Activated CD4-positive, CD25-positive, alpha-beta regulatory T cell (primary cell): ENCODE results near the gene PLCB1.

Experiments
- DNase-seq, 4 experiments: peaks; one replicate each; lab custom pipeline; 2025; lab: John Stamatoyannopoulos, UW

The PLCB1 gene

GRCh38 chr20:8129211-8129976 lies 2.7 kb upstream of the PLCB1 start:
- DNase-seq: no peak

GRCh38 chr20:8130840-8131526 lies 1.1 kb upstream of the PLCB1 start:
- DNase-seq: no peak

GRCh38 chr20:8132484-8133309 lies 631 bp downstream of the PLCB1 start:
- DNase-seq: no peak

DNA sequence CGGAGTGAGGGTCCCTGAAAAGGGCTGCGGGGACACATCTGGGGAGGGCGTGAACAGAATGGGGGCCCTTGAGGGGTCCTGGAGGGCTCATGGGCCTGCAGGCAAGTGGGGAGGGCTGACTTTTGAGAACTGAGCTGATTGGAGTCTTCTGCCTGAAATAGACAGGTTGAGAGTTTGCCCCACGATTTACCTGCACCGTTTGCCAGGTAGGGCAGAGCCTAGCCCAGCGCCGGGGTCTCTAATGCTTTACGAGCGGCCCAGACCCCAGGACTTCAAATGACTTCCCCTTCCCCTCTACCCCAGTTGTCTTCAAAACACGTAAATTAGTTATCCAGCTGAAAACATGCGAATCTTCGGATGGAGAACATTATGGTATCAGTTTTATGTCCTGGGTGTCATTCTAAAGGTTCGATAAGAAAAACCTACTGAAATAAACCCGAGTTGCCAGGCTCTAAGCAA lies 1.3 kb downstream of the PLCB1 start:
- no peak for DNase-seq

- no peak for DNase-seq
Measured at GRCh38 chr20:8133851-8134451, 1.9 kb downstream of the PLCB1 start.

DNA sequence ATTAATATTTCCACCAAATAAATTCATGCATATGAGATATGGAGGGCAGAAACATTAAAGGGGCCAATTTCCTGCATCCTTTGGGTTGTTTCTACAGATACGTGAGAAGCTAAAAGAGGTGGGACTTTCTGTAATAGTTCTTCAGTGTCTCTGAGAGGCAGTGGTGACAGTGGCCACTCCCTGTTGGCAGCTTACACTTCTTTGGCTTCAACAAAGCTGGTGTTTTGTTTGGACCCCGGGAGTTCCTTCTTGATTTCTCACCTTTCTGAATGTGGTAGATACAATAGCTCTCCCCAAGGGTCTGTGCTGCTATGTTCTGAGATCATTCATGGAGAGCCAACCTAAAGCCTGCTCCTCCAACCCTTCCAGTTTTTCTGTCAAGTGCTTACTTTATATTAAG lies 7.8 kb downstream of the PLCB1 start:
- no peak for DNase-seq

- DNase-seq: no peak
Measured at GRCh38 chr20:8143474-8143873, 11.4 kb downstream of the PLCB1 start.

DNA sequence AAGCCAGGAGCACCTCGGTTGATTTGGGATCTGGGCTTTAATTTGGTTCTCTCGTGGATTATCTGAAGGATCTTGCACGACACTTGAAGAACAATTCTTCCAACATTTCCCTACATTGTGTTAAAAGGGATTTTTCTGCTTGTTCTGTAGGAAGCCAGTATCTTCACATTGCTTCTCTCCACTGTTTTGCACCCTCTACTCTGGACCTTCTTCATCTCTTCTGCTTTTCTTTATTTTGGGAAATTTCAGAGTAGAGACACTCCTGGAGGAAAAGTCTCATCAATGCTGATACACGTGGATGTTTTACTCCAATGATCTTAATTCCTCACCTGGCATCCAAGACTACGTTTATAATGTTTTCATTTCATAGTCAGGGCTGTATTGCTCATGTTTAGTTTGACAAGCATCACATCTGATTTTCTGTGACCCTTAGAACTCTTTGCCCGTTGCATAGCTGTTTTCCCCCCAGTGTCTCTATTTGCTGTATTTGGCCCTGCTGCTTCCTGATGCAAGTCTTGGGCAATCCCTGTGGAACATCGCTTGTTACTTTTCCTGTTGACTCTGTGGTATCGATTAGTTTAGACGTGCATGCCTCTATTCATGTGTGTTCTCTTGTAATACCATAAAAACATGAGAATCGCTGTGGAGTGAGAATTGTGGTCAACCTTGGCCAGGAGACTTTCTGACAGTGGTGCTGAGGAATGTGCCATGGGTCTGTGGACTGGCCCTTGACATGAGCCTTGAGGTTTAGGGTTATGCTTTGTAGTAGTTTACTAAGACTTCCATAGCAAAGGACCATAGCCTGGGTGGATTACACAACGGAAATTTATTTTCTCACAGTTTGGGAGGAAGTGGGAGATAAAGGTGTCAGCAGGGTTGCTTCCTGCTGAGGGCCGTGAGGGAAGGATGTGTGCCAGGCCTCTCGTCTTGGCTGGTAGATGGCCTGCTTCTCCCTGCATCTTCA lies 12.5 kb downstream of the PLCB1 start:
- no peak for DNase-seq

DNA sequence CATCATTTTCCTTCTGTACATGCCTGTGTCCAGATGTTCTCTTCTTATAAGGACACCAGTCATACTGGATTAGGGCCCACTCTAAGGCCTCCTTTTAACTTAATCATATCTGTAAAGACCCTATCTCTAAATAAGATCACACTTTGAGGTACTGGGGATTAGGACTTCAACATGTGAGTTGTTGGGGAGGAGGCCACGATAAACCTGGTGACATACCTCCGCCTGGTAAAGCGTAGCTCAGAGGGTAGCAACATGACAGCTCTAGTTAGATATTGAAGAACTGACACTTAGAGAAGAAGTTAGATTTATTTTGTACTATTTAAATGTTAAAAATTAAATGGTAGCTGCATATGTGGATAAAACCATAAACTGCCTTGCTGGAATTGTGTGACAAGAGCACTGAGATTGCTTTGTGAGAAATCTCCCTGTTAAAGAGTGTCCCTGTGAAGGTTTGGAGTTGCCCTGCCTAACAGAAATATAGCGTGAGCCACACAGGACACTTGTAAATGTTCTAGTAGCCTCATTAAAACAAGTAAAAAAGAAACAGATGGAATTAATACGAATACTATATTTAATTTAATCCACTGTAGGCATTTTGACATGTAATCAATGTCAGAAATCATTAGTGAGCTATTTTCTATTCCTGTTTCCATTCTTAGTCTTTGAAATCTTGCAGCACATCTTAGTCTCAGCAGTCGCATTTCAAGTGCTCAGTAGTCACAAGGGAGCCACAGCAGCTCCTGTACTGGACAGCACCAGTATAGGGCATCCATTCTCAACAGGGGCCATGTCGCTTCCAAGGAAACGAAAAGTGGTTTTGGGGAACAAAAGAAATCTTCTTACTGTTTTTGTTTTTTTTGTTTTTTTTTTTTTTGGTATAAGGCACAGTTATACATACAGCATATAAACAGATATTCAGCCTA lies 13.4 kb downstream of the PLCB1 start:
- no peak for DNase-seq

DNA sequence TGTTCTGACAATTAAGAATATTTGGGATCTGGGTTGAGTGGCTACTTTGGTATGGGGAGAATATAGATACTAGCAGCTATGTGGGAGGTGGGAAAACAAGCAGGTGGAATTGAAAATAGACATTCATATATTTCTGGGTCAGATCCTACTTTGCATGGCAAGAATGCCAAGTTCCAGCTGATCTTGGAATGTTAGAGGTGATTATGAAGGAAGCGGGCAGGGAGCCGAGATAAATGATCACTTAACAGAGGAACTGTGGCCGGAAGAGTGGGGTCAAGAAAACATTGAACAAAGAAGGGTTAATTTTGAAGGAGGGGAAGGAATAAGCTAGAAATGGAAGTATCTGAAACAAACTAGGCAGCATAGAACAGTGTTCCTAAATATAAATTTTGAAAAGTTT lies 15.4 kb downstream of the PLCB1 start:
- DNase-seq: no peak

DNA sequence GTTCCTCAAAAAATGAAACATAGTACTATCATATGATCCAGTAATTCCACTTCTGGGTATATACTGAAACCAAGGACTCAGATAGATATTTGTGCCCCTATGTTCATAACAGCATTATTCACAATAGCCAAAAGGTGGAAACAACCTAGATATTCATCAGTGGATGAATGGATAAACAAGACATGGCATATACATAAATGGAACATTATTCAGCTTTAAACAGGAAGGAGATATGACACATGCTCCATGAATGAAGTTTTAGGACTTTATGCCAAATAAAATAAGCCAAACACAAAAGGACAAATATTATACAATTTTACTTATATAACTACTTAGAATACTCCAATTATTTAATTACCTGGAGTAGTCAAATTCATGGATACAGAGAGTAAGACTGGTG lies 16.4 kb downstream of the PLCB1 start:
- DNase-seq: no peak

DNA sequence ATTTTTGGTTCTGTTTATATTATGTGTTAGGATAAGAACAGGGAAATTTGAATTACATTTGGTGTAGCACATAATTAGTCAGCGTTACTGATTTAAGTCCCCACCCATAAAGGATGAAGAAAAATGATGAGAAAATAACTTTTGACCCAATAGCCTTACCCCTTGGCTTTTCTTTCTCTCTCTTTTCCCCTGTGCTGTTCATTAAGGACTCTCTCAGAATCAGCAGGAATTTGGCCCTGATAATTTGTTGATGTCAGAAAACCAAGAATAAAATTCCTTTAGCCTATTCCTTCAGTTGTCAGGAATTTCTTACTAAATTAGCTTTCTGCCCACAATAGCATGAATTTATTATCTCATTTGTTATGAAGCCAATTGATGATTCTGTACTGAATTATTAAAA lies 18.5 kb downstream of the PLCB1 start:
- DNase-seq: no peak

DNA sequence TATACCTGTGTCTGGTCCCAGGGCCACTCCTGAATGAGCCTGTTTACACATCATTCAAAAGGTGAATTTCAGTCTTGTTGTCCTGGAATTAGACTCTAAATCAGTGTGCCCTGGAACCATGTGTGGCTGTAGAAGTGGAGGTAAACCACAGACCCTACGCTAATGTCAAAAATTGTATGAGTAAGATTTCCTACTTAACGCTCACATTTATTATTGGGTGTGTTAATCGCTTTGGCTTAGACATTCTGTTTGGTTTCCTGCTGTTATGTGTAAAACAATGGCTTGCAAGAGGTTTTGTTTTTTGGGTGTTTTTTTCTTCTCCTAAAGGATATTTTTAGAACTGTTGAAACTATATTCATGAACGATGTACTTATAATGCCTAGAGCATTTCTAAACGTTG lies 19.3 kb downstream of the PLCB1 start:
- DNase-seq: no peak

DNA sequence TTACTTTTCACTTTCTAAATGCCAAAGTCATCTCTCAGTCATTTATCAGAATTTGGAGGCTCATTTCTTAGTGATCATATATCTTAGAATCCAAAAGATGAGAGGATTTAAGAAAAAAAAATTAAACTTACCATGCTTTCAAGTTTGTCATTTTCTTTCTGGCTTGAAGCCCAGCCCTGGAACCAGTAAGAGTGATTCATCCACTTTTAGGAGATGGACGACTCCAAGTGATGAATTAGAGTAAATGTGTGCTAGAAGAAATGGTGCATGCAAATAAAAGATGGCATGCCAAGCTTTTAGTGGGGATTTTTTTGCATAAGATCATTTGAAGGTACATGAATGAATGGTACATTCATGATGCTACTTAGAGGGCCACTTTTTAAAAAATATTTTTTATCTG lies 20.1 kb downstream of the PLCB1 start:
- no peak for DNase-seq

GRCh38 chr20:8152847-8153246 lies 20.8 kb downstream of the PLCB1 start:
- DNase-seq: no peak

GRCh38 chr20:8153281-8153908 lies 21.3 kb downstream of the PLCB1 start:
- no peak for DNase-seq

GRCh38 chr20:8154638-8155037 lies 22.6 kb downstream of the PLCB1 start:
- no peak for DNase-seq

GRCh38 chr20:8155229-8155628 lies 23.2 kb downstream of the PLCB1 start:
- no peak for DNase-seq

GRCh38 chr20:8155812-8156211 lies 23.7 kb downstream of the PLCB1 start:
- no peak for DNase-seq
